Measurements from ENCODE around the gene SNAP47. TPM values are rescaled to one million over a fixed set of nuclear protein-coding genes. Genes with fewer than 3 reads are reported as not detected.

SNAP47 gene
- total and polyA plus RNA-seq, 2 experiments from 2014 or later: 42.6 to 49.6 TPM

GRCh38 chr1:227792216-227793078 is 57.2 kb downstream of the SNAP47 start:
- H3K27ac ChIP-seq: no peak overlapping the region
- peaks cover 25% of the 10 kb centered on the region for H3K4me1 ChIP-seq (ENCODE audit: insufficient read depth)
- H3K27me3 ChIP-seq: no peaks in the 10 kb centered on the region
- 84% methylated on average over 19 of the region's 19 CpGs for WGBS (ENCODE audit: low lambda C conversion rate, missing lambda C conversion rate)
- H4K20me1 ChIP-seq (ENCODE audit: insufficient read depth, poor library complexity, severe bottlenecking): no peaks in the 10 kb centered on the region
- no peak for DNase-seq (ENCODE audit: low spot score)
- H3K79me2 ChIP-seq: no peaks in the 10 kb centered on the region
- no peaks in the 10 kb centered on the region for H3K9me3 ChIP-seq (ENCODE audit: low read depth)
- H2AFZ ChIP-seq: no peak overlapping the region
- H3K9me2 ChIP-seq (replicated peaks; ENCODE audit: insufficient read depth): no peaks in the 10 kb centered on the region
- H3K4me2 ChIP-seq: no peak overlapping the region
- no peak for TF ChIP-seq CTCF (IDR thresholded peaks at IDR 0.05; ENCODE audit: poor library complexity)
- no peak for TF ChIP-seq EZH2phosphoT487 (IDR thresholded peaks at IDR 0.05; ENCODE audit: low read depth, severe bottlenecking, unreplicated experiment)
- TF ChIP-seq EZH2 (IDR thresholded peaks at IDR 0.05; ENCODE audit: borderline replicate concordance): no peak
- no peak overlapping the region for H3K4me3 ChIP-seq
- no peaks in the 10 kb centered on the region for H3K36me3 ChIP-seq (replicated peaks; ENCODE audit: insufficient read depth, low read depth)

- Histone ChIP-seq H3K79me2 (no peaks in the 10 kb centered on the region), H3K27me3 (no peaks in the 10 kb centered on the region), H3K27ac (peak overlapping the region; percentile 92), H3K9me2 (replicated peaks; ENCODE audit: insufficient read depth) (no peaks in the 10 kb centered on the region), H4K20me1 (ENCODE audit: insufficient read depth, poor library complexity, severe bottlenecking) (no peaks in the 10 kb centered on the region), H3K36me3 (replicated peaks; ENCODE audit: insufficient read depth, low read depth) (no peaks in the 10 kb centered on the region), H3K4me1 (ENCODE audit: insufficient read depth) (peaks cover 23% of the 10 kb centered on the region), H3K4me2 (peak overlapping the region; percentile 59), H3K4me3 (no peak overlapping the region), H2AFZ (no peak overlapping the region), H3K9me3 (ENCODE audit: low read depth) (no peaks in the 10 kb centered on the region)
- WGBS (ENCODE audit: low lambda C conversion rate, missing lambda C conversion rate): 75% methylated on average over 10 of the region's 10 CpGs
- DNase-seq (ENCODE audit: low spot score): no peak
- TF ChIP-seq CTCF (IDR thresholded peaks at IDR 0.05; ENCODE audit: poor library complexity) (no peak), EZH2phosphoT487 (IDR thresholded peaks at IDR 0.05; ENCODE audit: low read depth, severe bottlenecking, unreplicated experiment) (no peak), EZH2 (IDR thresholded peaks at IDR 0.05; ENCODE audit: borderline replicate concordance) (no peak)
Observed at GRCh38 chr1:227793079-227793947, 58.1 kb downstream of the SNAP47 start.

- Histone ChIP-seq H3K27ac (peak overlapping the region; percentile 92), H3K27me3 (no peaks in the 10 kb centered on the region), H3K4me2 (peak overlapping the region; percentile 59), H3K36me3 (replicated peaks; ENCODE audit: insufficient read depth, low read depth) (no peaks in the 10 kb centered on the region), H3K9me3 (ENCODE audit: low read depth) (no peaks in the 10 kb centered on the region), H3K9me2 (replicated peaks; ENCODE audit: insufficient read depth) (no peaks in the 10 kb centered on the region), H3K4me3 (no peak overlapping the region), H2AFZ (no peak overlapping the region), H4K20me1 (ENCODE audit: insufficient read depth, poor library complexity, severe bottlenecking) (no peaks in the 10 kb centered on the region), H3K4me1 (ENCODE audit: insufficient read depth) (peaks cover 22% of the 10 kb centered on the region), H3K79me2 (no peaks in the 10 kb centered on the region)
- peak; percentile 60 for DNase-seq (ENCODE audit: low spot score)
- 38% methylated on average over 12 of the region's 12 CpGs for WGBS (ENCODE audit: low lambda C conversion rate, missing lambda C conversion rate)
- no peak for TF ChIP-seq EZH2 (IDR thresholded peaks at IDR 0.05; ENCODE audit: borderline replicate concordance)
- no peak for TF ChIP-seq EZH2phosphoT487 (IDR thresholded peaks at IDR 0.05; ENCODE audit: low read depth, severe bottlenecking, unreplicated experiment)
- no peak for TF ChIP-seq CTCF (IDR thresholded peaks at IDR 0.05; ENCODE audit: poor library complexity)
Observed at GRCh38 chr1:227793948-227794816, 58.9 kb downstream of the SNAP47 start.

All from hepatocyte (in vitro differentiated cells).